ENCODE data around the gene ZBTB44.
"Not testable (repeated sequence)": the region's sequence is repeated elsewhere in the genome, so short reads cannot be mapped to it uniquely, and the experiment has no call there.

- TF ChIP-seq CTCF (conservative IDR thresholded peaks at IDR 0.05; ENCODE audit: low read depth, low read length); EZH2 (IDR thresholded peaks at IDR 0.05; ENCODE audit: low read length, unreplicated experiment); EZH2phosphoT487 (IDR thresholded peaks at IDR 0.05; ENCODE audit: borderline replicate concordance, low read length): not testable (repeated sequence)
These were observed 80.8 kb downstream of the ZBTB44 start for GRCh38 chr11:130233888-130234287.

Measured in PC-3 (cell line).